NCI-H146 (cell line): Measurements from ENCODE around the gene RC3H2.
"Not testable (repeated sequence)": the region's sequence is repeated elsewhere in the genome, so short reads cannot be mapped to it uniquely, and the experiment has no call there.

Source experiments
- DNase-seq: peaks from one replicate; lab custom pipeline; 2025; lab: John Stamatoyannopoulos, UW

Gene RC3H2

GRCh38 chr9:122929796-122930354 is 24.7 kb upstream of the RC3H2 start:
- DNase-seq = no peak

- no peak for DNase-seq
Observed at GRCh38 chr9:122923947-122924346, 18.8 kb upstream of the RC3H2 start.

- no peak for DNase-seq
Observed at GRCh38 chr9:122922713-122923112, 17.6 kb upstream of the RC3H2 start.

- no peak for DNase-seq
Observed at GRCh38 chr9:122918310-122918709, 13.2 kb upstream of the RC3H2 start.

GRCh38 chr9:122912964-122913673 is 8.0 kb upstream of the RC3H2 start, which contains the start of gene ZBTB6:
ZBTB6 (minus strand) TSS chr9:122913323; CDS start chr9:122912072, 1,251 bp downstream.
- DNase-seq = peak; percentile 78

DNA sequence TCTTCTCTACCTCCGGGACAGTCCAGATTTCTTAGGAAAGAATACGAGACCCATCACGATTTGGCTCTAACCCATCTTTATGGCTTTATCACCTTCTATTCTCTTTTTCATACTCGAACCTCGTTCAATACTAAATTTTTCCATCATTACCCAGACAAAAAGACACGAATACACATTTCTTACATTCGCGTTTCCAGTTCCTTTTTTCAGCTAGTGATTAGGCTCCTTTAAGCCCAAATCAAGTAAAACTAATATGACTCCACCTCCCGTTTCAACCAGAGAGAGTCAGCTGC is 7.5 kb upstream of the RC3H2 start:
- DNase-seq = no peak

DNA sequence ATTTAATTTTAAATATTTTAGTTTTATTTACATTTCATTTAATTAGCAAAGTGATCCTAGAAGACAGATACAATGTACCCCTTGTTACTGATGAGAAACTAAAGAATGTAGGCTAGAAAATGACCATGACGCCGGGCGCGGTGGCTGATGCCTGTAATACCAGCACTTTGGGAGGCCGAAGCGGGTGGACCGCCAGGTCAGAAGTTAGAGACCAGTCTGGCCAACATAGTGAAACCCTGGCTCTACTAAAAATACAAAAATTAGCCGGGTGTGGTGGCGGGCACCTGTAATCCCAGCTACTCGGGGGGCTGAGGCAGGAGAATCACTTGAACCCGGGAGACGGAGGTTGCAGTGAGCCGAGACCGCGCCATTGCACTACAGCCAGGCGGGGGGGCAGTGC is 963 bp upstream of the RC3H2 start:
- DNase-seq = not testable (repeated sequence)

GRCh38 chr9:122904466-122904822 is 715 bp downstream of the RC3H2 start:
- peak; percentile 54 for DNase-seq

DNA sequence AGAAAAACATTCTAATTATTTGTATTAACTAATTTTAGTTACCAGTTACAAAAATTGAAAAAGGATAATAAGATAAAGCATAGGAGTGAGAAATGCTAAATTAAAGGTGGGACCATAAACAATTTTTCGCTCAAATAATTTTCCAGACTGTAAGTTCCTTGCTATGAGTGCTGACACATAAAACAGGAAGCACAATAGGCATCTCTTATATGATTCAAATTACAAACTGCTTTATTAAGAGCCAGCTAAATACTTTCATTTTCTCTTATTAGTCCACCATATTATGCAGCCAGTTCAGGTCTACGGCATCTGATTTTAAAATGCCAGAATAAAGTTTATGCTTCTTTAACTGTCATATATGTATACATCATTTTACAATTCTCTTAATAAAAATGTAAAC is 4.4 kb downstream of the RC3H2 start:
- no peak for DNase-seq

DNA sequence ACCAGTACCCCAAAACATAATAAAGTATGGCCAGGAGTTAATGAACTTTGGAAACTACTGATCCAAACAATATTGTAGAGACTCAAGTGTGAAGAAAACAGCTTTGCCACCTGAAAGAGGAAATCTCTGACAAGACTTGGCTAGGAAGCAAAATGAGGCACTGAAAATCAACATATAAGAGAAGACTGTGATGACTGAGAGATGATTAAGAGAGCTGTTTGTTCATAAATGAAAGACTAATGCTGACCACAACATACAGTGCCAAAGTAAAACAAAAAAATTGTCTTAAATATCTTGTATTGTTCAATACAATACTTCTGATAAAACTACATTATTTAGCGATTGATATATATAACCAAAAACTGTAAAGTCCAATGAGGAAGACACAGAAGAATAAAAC is 7.2 kb downstream of the RC3H2 start:
- no peak for DNase-seq

GRCh38 chr9:122888480-122888879 is 16.7 kb downstream of the RC3H2 start:
- no peak for DNase-seq

GRCh38 chr9:122883125-122883524 is 22.0 kb downstream of the RC3H2 start:
- no peak for DNase-seq

- no peak for DNase-seq
Observed at GRCh38 chr9:122879443-122879842, 25.7 kb downstream of the RC3H2 start.

DNA sequence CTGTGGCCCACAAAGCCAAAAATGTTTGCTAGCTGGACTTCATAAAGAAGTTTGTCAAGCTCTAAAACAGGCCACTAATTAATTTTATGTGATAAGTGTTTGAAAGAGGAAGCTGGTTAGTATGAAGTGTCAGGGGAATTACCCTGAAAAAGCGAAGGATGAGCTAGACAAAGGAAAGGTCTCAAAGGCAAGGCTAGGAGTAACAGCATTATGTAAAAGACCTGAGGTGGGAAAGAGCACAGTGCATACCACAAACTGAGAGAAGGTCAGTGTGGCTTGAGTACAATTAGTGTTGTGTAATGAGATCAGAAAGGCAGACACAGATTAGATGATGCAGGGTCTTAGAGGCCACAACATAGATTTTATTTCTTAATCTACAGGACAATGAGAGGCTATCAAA is 29.6 kb downstream of the RC3H2 start:
- no peak for DNase-seq

GRCh38 chr9:122867276-122867675 is 37.9 kb downstream of the RC3H2 start:
- not testable (repeated sequence) for DNase-seq

DNA sequence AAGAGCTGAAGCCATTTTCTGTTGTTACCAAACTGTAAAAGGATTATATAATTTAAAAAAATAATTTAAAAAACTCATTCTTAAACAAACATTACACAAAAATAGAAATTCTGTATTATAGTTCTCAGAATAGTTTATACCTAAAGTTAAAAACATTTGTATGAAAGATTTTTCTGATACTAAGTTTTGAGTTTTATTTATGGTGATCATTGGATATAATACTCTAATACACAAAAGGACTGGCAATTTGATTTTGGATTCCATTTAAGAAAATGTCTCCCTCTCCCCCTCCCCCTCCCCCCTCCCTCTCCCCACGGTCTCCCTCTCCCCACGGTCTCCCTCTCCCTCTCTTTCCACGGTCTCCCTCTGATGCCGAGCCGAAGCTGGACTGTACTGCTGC is 39.1 kb downstream of the RC3H2 start:
- no peak for DNase-seq

GRCh38 chr9:122865300-122865699 is 39.9 kb downstream of the RC3H2 start:
- no peak for DNase-seq

- DNase-seq = no peak
Observed at GRCh38 chr9:122863407-122863806, 41.8 kb downstream of the RC3H2 start.

DNA sequence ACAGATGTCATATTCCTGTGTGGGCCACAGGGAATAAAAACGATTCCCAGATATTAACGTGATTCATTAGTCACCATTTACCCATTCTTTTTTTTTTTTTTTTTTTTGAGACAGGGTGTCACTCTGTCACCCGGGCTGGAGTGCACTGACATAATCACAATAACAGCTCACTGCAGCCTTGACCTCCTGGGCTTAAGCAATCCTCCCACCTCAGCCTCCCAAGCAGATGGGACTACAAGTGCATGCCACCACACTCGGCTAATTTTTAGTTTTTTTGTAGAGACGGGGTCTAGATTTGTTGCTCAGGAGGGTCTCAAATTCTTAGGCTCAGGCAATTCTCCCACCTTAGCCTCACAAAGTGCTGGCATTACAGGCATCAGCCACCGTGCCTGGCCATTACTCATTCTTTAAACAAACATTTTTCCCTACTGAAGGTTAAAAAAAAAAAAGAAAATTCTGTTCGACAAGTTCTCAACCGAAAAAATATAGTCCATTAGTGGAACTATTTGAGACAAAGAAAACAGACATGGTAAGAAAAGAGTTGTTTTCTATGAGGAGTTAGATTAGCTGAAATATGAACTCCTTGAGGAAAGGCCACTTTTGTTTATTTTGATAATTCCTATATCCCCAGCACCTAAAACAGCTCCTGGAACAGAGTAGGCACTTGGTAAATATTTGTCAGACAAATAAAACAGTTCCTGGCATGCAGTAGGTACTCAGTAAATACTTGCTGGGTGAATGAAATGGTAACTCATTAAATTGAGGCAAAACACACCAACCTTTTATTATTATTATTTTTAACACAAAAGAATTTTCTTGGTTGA is 44.6 kb downstream of the RC3H2 start:
- DNase-seq = no peak

DNA sequence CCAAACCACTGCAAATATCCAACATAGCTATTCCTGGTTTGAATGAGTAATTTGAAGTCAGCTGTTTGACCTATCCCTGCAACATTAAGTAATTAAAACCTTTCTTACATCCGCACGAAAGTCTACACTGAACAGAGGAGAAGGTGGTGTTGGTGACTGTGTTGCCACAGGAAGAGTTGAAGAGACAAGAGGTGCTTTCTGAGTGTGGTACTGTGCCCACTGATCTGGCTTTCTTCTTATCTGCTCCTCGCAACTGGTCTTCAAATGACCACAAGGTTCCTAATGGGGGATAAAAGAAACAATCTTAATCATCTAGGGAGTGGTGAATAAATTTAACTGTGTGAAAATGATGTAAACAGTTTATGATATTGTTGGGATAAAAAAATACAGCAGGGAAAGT is 47.3 kb downstream of the RC3H2 start:
- no peak for DNase-seq

DNA sequence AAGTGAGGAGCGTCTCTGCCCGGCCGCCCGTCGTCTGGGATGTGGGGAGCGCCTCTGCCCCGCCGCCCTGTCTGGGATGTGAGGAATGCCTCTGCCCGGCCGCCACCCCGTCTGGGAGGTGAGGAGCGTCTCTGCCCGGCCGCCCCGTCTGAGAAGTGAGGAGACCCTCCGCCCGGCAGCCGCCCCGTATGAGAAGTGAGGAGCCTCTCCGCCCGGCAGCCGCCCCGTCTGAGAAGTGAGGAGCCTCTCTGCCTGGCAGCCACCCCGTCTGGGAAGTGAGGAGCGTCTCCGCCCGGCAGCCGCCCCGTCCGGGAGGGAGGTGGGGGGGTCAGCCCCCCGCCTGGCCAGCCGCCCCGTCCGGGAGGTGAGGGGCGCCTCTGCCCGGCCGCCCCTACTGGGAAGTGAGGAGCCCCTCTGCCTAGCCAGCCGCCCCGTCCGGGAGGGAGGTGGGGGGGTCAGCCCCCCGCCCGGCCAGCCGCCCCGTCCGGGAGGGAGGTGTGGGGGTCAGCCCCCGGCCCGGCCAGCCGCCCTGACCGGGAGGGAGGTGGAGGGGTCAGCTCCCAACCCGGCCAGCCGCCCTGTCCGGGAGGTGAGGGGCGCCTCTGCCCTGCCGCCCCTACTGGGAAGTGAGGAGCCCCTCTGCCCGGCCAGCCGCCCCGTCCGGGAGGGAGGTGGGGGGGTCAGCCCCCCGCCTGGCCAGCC is 52.9 kb downstream of the RC3H2 start:
- not testable (repeated sequence) for DNase-seq

DNA sequence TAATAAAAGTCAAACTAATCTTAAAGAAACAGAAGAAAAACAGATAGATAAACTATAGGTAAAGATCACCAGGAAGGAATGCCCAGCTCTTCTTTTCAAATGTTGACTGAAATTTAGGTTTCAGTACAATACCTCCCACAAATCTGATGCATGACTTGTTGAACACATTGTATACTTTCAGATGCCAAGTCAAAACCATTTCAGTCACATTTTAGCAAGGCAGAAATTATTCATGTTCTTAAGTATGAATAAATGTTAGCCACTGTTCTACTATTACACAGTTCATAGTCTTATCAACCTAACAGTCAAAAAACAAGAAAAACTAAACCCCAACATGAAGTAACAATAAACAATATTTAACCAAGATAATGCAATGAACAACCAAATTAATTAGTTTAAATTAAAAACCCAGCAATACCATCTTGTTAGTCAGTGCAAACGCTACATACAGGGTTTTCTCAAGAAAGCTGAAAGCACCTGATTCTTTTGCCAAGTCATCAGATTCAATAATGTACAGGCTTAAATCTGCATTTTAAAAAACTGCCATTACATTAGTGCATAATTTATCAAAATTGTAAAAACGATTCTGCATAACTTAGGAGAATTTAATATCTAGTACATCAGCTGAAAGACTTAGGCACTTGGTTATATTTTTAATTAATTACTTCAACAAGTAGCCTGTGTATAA is 56.8 kb downstream of the RC3H2 start:
- no peak for DNase-seq
